Activated naive CD8-positive, alpha-beta T cell (primary cell): ENCODE results near the gene B3GALT6.

Source experiments
- H3K27ac Mint-ChIP-seq: one replicate; pipeline ENCODE4 v1.8.0; 2021; ENCODE audit warnings: mixed read lengths
- H3K27me3 Mint-ChIP-seq: one replicate; pipeline ENCODE4 v1.8.0; 2021; ENCODE audit warnings: mixed read lengths
- H3K36me3 Mint-ChIP-seq: one replicate; pipeline ENCODE4 v1.8.0; 2021; ENCODE audit warnings: mixed read lengths
- H3K4me1 Mint-ChIP-seq: one replicate; pipeline ENCODE4 v1.8.0; 2021; ENCODE audit warnings: low read depth, mixed read lengths
- H3K4me3 Mint-ChIP-seq: one replicate; pipeline ENCODE4 v1.8.0; 2021; ENCODE audit warnings: mild to moderate bottlenecking, mixed read lengths
- H3K9me3 Mint-ChIP-seq: one replicate; pipeline ENCODE4 v1.8.0; 2021; ENCODE audit warnings: low read depth, mixed read lengths

Gene B3GALT6

DNA sequence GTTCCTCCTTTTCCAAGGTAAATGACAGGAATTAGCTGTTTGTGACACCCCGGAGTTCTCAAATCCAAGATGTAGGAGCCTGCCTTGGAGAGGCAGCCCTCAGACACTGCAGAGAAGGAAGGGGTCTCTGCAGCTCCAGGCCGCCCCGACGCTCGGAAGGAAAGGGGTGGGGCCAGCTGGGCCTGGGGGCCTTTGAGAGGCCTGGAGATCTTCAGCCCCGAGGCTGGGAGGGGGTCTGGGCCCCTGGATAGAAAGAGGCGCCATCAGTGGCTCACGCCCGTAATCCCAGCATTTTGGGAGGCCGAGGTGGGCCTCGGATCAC, 24.5 kb upstream of the B3GALT6 start:
- Mint-ChIP-seq H3K4me1 (peaks cover 14% of the 10 kb centered on the region), H3K9me3 (no peaks in the 10 kb centered on the region), H3K36me3 (no peaks in the 10 kb centered on the region), H3K4me3 (peak overlapping the region; percentile 87), H3K27ac (no peak overlapping the region), H3K27me3 (no peaks in the 10 kb centered on the region)

DNA sequence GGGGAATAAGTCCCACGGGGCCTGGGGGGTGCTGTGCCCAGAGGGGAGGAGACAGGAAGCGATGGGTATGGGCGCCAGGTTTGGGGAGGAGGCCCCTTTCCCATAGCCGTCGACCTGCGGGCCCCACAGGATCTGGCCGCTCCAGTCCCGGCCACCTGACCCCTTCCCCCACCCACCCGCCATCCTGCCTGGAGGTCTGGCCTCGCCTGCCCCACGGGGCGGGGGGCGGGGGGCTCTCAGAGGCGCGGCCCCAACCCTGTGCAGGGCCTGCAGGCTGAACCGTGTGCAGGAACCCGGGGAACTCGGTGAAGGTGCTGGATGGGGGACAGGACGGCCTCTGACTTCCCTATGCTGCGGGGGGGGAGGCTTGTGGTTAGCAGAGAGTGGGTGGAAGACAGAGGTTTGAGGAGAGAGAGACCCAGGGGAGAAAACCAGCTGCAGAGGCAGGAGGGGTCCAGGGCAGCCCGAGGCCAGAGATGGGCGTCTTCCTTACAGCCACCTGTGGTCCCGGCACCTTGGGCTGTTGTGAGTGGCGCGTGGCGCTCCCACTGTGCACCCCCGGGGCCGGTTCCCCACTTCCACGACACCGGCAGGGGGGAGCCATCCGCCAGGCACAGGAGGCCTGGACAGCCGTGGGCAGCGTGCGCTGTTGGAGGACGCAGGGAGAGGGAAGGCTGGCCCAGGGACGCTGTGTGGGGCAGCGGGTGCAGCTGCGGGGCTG, 23.2 kb upstream of the B3GALT6 start:
- peak overlapping the region; percentile 92 for H3K27ac Mint-ChIP-seq
- H3K4me3 Mint-ChIP-seq = peak overlapping the region; percentile 87
- no peaks in the 10 kb centered on the region for H3K36me3 Mint-ChIP-seq
- H3K4me1 Mint-ChIP-seq = peaks cover 14% of the 10 kb centered on the region
- no peaks in the 10 kb centered on the region for H3K9me3 Mint-ChIP-seq
- no peaks in the 10 kb centered on the region for H3K27me3 Mint-ChIP-seq

DNA sequence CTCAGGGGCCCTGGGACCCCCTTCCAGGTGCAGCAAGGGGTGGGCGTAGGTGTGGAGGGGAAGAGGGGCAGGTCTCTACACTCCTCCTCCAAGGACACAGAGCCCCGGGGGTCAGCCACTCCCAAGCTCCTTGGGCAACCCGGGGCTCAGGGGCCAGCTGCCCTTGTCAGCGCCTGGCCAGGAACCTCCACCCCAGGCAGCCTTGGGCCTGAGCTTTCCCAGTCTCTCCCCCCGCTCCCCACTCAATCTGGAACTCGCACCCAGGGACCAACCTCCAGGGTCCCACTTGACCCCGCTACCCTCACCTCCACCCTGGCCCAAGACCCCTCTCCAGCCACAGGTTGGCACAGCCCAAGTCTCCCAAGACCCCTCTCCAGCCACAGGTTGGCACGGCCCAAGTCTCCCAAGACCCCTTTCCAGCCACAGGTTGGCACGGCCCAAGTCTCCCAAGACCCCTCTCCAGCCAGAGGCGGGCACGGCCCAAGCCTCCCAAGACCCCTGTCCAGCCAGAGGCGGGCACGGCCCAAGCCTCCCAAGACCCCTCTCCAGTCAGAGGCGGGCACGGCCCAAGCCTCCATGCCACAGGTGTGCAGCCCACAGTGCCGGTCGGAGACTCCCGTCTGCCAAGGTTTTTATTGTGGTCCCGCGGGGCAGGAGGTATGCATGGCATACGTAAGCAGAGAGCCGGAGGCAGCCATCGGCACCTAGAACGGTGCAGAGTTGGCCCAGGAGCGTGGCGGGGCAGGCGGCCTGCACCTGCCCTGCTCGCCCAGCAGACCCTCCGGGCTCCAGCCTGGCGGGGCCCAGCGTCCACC, 21.1 kb upstream of the B3GALT6 start:
- H3K9me3 Mint-ChIP-seq = no peaks in the 10 kb centered on the region
- H3K4me1 Mint-ChIP-seq = peaks cover 27% of the 10 kb centered on the region
- no peaks in the 10 kb centered on the region for H3K27me3 Mint-ChIP-seq
- H3K4me3 Mint-ChIP-seq = peak overlapping the region; percentile 57
- H3K27ac Mint-ChIP-seq = no peak overlapping the region
- H3K36me3 Mint-ChIP-seq = no peaks in the 10 kb centered on the region

DNA sequence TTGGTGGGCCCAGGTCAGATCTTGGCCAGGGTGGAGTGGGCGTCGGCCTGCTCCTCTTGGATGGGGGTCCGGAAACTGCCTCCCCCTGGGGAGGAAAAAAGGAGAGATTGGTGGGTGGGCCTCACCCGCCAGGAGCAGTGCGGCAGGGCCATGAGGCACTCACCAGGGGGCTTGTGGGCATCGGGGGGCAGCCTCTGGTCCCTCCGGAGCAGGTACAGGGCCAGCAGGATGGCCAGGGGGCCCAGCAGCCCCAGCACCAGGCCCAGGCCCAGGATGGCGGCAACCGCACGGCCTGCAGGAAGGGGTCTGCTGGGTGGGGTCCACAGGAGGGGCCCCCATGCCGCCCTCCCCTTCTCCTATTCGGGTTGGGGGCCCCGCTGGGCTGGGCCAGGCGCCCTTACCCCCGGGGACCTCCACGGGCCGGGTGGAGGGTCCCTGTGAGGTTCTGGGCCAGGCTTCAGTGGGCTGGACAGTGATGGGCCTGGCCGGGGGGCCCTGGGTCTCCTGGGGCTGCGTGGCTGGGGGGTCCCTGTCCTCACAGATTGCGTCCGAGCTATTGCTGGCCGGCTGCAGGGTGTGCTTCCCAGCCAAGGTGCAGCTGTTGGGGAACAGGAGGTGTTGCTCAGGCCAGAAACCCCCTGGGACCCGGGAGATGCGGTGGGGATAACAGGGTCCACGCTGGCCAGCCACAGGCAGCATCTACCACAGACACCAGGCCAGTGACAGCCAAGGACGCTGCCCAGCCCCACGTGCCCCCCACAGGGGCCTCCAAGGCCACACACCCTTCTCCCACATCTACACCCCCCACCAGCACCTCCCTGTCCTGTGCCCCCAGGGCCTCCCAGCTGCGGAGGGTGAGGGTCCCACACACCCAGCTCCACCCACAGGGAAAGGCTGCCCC, 20.2 kb upstream of the B3GALT6 start:
- Mint-ChIP-seq H3K36me3 (peaks cover 4% of the 10 kb centered on the region), H3K27me3 (no peaks in the 10 kb centered on the region), H3K9me3 (no peaks in the 10 kb centered on the region), H3K27ac (no peak overlapping the region), H3K4me1 (peaks cover 31% of the 10 kb centered on the region), H3K4me3 (peak overlapping the region; percentile 57)

DNA sequence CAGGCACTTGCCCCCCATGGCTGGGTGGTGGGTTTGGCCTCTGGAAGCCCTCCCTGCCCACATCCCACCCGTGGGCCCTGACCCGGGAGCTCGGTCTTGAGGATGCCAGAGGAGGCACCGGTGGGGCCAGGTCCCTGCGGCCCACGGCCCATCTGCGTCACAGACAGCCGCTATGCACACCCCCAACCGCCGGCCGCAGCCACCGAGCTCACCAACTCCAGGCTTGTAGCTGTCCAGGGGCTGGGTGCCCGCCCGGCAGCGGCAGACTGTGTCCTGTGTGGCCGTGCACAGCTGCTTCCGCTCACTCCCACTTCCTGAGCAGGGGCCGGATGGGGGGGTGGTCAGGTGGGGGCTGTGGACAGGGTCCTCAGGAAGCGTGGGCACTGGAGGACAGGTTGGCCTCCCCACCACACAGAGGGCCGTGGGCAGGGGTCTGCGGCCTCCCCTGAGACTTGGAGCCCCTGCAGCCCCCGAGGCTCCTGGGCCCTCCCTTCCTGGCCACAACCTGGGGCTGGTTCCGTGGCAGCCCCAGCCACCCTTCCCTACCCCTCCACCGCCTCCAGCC, 19.2 kb upstream of the B3GALT6 start:
- no peaks in the 10 kb centered on the region for H3K27me3 Mint-ChIP-seq
- peak overlapping the region; percentile 20 for H3K4me3 Mint-ChIP-seq
- H3K9me3 Mint-ChIP-seq = no peaks in the 10 kb centered on the region
- H3K27ac Mint-ChIP-seq = no peak overlapping the region
- peaks cover 33% of the 10 kb centered on the region for H3K4me1 Mint-ChIP-seq
- H3K36me3 Mint-ChIP-seq = peaks cover 5% of the 10 kb centered on the region

DNA sequence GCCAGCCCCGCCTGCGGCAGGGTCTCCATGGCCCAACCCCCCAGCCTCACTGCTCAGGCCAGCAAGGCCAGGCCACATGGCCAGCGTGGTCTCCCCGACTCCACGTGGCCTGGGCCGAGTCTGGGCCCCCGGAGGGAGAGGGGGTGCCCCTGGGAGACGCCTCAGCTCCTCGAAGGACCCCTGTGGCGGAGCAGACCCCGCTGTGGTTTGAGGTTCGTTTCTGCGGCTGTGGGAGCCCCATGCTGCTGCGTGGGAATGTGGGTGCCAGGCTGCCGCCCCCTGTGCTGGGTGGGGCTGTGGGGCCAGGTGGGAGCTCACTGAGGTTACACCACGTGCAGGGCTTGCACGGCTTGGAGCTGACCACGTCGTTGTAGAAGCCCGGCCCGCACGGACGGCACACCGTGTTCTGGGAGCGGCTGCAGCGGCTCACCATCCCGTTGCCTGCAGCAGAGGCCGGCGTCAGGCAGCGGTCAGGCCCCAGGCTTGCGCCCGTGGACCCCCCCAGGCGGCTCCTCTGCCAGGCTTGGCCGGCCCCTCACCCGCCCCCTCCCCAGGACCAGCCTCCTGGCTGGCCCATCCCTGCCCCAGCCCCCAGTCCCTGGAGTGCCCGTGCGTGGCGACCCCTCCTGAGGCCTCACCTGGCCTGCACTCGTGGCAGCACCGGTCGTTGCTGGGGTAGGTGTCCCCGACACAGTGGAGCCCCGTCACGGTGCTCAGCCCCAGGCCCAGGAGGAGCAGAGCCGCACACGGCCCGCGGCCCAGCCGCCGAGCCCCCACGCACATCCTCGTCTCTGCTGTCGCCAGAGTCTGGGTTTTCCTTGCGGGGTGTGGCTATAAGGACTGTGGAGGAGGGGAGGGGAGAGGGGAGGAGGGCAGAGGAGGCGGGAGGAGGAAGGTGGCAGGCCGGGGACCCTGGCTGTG, 18.4 kb upstream of the B3GALT6 start, which contains the start of gene TNFRSF4:
TNFRSF4 (minus strand) TSS at position 809 of the 921 bp plus-strand sequence; CDS start at position 783, 26 bp downstream.
- peak within 1 kb of the TSS; percentile 61 for H3K27ac Mint-ChIP-seq
- H3K4me1 Mint-ChIP-seq = peaks cover 28% of the 10 kb centered on the region
- H3K27me3 Mint-ChIP-seq = no peaks in the 10 kb centered on the region
- no peaks in the 10 kb centered on the region for H3K9me3 Mint-ChIP-seq
- peaks cover 5% of the 10 kb centered on the region for H3K36me3 Mint-ChIP-seq
- peak within 1 kb of the TSS; percentile 72 for H3K4me3 Mint-ChIP-seq

DNA sequence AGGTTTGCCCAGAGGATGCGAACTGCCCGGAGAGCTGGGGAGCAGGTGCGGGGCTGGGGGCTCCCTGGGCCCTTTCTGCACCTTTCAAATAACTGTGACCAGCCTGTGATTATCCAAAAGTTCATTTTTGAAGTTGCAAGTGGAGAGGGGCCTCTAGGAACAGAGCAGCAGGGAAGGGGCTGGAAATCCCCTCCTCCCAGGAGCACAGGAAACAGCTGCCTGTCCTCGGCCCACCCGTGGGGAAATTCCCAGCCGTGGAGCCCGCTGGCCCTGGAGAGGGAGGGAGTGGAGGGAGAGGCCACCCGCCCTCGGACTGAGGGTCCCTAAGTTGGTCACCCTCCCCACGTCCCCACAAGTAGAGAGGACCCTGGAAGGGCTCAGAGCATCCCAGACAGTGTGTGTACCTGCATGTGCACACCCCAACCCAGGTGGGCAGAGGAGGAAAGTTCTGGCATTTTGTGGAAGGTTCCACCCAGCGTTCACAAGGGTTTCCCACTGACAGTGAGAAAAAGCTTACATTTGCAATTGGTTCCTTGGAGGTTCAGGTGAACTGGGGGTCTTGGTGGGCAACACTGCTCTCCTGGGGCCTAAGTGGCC, 16.9 kb upstream of the B3GALT6 start:
- no peaks in the 10 kb centered on the region for H3K27me3 Mint-ChIP-seq
- H3K36me3 Mint-ChIP-seq = peaks cover 5% of the 10 kb centered on the region
- peak overlapping the region; percentile 71 for H3K4me3 Mint-ChIP-seq
- H3K27ac Mint-ChIP-seq = peak overlapping the region; percentile 58
- H3K9me3 Mint-ChIP-seq = no peaks in the 10 kb centered on the region
- peaks cover 22% of the 10 kb centered on the region for H3K4me1 Mint-ChIP-seq

DNA sequence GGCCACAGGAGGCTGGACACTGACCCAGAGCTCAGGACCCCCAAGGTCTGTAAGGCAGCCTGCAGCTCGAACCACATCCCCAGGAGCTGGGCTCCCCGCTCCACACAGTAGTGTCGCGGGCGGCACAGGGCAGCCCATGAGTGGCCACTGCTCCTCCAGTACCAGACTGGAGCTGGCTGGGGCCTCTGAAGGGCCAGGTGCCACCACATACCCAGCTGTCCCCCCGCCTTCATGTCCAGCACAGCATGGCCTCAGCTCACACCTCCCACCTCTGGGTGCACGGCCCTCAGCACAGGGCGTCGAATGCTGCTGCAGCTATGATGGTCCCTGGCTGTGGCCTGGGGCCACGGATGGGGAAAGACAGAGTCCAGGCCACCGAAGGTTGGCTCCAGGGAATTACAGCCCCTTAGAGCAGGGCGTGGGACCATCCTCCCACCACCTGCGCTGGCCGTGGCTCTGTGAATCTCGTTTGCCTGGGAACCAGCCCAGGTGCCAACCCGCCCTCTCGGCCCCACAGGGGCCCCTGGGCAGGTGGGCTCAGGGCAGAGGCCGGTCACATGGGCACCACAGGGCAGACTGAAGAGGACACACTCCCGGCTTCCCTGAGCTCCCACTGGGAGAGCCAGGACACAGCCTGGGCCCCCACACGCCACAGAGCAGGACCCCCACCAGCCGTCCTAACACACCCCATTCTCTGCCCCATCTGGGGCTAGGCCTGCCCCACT, 16.0 kb upstream of the B3GALT6 start:
- Mint-ChIP-seq H3K4me1 (peaks cover 22% of the 10 kb centered on the region), H3K27ac (no peak overlapping the region)

DNA sequence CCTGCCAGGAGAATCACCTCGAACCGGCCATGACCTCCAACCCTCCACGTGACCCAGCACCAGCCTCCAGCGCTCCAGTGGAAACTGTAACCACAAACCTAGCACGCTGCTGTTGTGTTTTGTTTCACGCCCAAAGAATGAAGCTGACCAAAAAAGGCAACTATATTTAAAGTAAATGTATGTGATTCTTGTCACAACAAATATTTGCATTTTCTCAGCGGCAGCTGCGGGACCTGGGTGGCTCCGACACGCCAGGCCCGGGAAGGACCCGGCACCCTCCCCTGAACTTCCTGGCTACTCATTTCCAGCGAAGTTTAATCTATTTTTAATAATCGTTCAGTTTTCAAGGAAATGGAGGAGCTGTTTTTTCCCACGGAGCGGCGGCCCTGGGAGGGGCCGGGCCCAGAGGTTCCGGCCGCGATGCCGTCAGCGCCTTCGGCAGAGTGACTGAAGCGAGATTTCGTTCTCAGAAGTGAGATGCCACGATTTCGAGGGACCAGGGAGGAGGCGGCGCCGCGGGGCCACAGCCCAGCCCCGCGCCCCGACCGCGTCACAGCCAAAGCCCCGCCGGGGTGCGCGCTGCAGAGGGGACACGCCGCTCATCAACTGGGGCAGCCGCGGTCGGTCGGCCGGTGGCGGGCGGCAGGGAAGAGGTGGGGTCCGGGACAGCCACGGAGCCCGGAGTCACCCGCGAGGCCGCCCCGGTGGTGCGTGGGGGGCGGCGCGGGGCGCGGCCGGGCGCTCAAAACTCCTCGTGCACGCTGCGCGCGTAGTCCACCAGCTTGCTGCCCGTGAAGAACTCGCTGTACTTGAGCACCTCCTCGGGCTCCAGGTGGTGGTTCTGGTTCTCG, 15.0 kb upstream of the B3GALT6 start:
- peaks cover 22% of the 10 kb centered on the region for H3K4me1 Mint-ChIP-seq
- H3K4me3 Mint-ChIP-seq = peak overlapping the region; percentile 67

More for the DNA sequence above, 16.0 kb upstream of the B3GALT6 start:
- Mint-ChIP-seq H3K4me3 (no peak overlapping the region), H3K36me3 (peaks cover 5% of the 10 kb centered on the region), H3K9me3 (no peaks in the 10 kb centered on the region), H3K27me3 (no peaks in the 10 kb centered on the region)

DNA sequence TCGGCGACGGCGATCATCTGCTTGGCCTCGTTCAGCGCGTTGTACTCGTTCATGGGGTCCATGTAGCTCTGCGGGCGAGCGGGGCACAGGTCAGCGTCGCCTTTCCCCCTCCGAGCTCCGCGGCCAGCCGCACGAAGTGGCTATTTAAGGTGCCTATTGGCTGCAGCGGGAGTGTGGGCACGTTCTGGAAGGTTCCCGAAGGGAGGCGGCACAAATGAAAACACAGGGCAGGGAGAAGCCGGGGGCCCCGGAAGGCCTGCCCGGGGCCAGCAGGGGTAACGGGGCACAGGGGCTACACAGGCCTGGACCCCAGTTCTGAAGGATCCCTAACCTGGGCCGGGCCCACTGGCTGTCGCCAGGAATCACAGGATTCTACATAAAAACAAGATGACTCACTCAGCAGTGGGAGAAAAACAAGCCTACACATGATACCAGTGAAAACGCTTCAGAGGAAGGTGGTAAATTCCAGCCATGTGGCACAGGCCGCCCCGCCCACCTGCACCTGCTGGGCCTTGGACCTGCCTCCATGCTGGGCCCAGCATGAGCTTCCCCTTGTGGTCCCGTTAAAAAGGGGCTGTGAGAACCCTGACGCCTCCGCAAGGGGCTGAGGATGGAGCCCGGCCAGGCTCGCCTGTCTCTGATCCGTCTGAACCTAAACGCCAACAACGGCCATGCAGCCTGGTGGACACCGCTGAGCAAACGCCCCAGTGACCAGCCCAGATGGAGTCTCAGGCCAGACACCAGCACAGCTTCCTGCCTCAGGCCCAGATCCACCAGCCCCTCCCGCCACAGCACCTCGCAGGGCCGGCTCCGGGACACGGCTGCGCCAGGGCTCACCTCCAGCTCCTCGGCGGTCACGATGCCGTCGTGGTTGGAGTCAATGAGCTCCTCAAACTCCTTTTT, 14.2 kb upstream of the B3GALT6 start:
- no peak overlapping the region for H3K4me3 Mint-ChIP-seq
- peaks cover 22% of the 10 kb centered on the region for H3K4me1 Mint-ChIP-seq
- H3K27me3 Mint-ChIP-seq = no peaks in the 10 kb centered on the region
- H3K36me3 Mint-ChIP-seq = peaks cover 8% of the 10 kb centered on the region
- peak overlapping the region; percentile 61 for H3K27ac Mint-ChIP-seq
- no peaks in the 10 kb centered on the region for H3K9me3 Mint-ChIP-seq

More for the DNA sequence above, 15.0 kb upstream of the B3GALT6 start:
- peaks cover 5% of the 10 kb centered on the region for H3K36me3 Mint-ChIP-seq
- no peaks in the 10 kb centered on the region for H3K27me3 Mint-ChIP-seq
- H3K9me3 Mint-ChIP-seq = no peaks in the 10 kb centered on the region
- peak overlapping the region; percentile 72 for H3K27ac Mint-ChIP-seq

DNA sequence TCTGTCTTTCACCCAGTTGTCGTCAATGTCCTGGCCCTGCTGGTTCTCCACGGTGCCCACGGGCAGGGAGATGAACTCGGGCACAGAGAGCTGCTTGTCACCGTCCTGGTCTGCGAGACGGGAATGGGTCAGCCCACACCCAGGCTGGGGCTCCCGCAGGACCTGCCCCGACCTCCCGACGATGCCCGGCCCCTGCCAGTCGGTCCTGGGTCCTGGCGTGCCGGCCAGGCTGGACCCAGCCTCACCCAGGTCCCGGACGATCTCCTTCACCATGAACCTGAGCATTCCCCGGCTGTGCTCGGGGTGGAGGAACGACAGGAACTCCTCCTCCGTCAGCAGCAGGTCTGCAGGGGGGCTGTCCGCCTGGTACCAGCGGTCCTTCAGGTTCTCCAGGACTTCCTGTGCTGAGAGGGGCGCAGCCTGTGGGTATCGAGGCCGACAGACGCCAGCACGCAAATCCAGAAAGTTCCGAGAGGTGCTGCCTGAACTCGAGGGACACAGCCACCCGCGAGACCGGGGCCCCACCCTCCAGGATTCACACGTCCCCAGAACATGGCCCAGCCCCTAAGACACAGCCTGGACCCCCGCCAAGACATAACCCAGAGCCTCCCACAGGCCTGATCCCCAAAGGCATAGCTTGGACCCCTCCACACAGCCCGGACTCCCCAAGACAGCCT, 13.4 kb upstream of the B3GALT6 start:
- Mint-ChIP-seq H3K27me3 (no peaks in the 10 kb centered on the region), H3K27ac (no peak overlapping the region), H3K36me3 (peaks cover 8% of the 10 kb centered on the region), H3K4me1 (peaks cover 22% of the 10 kb centered on the region), H3K4me3 (no peak overlapping the region), H3K9me3 (no peaks in the 10 kb centered on the region)
